Measurements from ENCODE around the gene ORMDL3.

The ORMDL3 gene, protein sequence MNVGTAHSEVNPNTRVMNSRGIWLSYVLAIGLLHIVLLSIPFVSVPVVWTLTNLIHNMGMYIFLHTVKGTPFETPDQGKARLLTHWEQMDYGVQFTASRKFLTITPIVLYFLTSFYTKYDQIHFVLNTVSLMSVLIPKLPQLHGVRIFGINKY

DNA sequence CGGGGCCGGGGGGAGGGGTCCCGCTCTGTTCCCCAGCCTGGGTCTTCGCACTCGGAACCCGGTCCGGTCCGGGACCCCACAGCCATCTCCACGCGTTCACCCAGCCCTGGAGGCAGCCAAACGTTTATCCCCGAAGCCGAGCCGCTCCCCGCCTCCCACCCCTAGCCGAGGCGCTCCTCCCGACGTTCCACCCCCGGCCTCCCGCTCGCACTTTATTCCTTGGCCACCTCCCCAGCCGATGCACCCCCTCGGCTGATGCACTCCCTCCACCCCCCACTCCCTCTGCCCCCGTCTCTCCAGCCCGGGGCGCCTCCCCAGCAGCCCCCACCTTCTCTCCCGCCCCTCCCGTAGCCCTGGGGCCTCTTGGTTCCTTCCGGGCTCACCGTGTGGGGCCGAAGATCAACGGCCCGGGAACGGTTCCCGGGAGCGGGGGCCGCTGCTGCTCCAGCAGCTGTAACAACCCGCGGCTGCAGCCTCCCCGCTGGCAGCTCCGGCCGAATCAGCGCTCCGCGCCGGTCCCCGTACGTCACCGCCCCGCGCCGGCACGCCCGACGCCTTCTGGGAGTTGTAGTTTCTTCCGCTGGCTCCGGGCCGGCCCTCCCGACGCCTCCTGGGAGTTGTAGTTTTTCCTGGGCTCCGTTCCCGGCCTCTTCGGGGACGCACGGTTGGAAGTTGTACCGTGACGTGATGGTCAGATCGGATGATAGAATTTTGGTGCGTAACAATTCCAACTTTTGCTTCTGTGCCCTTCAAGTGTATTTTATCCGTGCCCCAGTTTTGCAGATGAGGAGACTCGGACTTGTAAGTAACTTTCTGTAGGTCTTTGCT is at the start of gene ORMDL3, which contains the start of gene LRRC3C:
Gene ORMDL3, minus strand, starts transcription at position 501 of the 828 bp plus-strand sequence. CDS start 3,398 bp downstream, outside the sequence.
Gene LRRC3C, plus strand, starts transcription at position 632 of the 828 bp plus-strand sequence. CDS start 13,792 bp downstream, outside the sequence.
- TF ChIP-seq, protein P1, sequence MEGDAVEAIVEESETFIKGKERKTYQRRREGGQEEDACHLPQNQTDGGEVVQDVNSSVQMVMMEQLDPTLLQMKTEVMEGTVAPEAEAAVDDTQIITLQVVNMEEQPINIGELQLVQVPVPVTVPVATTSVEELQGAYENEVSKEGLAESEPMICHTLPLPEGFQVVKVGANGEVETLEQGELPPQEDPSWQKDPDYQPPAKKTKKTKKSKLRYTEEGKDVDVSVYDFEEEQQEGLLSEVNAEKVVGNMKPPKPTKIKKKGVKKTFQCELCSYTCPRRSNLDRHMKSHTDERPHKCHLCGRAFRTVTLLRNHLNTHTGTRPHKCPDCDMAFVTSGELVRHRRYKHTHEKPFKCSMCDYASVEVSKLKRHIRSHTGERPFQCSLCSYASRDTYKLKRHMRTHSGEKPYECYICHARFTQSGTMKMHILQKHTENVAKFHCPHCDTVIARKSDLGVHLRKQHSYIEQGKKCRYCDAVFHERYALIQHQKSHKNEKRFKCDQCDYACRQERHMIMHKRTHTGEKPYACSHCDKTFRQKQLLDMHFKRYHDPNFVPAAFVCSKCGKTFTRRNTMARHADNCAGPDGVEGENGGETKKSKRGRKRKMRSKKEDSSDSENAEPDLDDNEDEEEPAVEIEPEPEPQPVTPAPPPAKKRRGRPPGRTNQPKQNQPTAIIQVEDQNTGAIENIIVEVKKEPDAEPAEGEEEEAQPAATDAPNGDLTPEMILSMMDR (IDR thresholded peaks at IDR 0.05; ENCODE audit: low read length, missing control alignments), result no peak
- DNase-seq (ENCODE audit: low read depth), result peak; percentile 94
- peak within 1 kb of the TSS; percentile 83 for H3K4me3 ChIP-seq (replicated peaks; ENCODE audit: low read depth, low read length)

DNA sequence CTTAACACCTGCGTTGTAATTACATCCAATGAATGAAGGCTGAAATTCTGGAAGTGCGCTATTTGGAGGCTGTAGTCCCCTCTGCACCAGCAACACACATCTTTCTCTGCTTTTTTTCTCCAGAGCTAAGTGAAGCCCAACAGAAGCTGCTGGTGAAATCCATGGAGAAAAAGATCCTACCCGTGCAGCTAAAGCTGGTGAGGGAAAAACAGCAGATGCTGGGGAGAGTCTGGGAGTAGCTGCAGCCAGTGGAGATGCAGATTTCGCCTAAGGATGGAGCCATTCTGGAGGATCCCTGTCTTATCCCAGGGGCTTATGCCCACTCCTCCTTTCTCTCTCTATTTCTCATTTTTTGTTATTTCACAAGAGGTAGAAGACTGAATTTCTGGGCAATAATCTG is 48.4 kb upstream of the ORMDL3 start:
- no peak for DNase-seq (ENCODE audit: low read depth)
- no peak overlapping the region for H3K4me3 ChIP-seq (replicated peaks; ENCODE audit: low read depth, low read length)
- TF ChIP-seq, protein P1 (IDR thresholded peaks at IDR 0.05; ENCODE audit: low read length, missing control alignments), result no peak

DNA sequence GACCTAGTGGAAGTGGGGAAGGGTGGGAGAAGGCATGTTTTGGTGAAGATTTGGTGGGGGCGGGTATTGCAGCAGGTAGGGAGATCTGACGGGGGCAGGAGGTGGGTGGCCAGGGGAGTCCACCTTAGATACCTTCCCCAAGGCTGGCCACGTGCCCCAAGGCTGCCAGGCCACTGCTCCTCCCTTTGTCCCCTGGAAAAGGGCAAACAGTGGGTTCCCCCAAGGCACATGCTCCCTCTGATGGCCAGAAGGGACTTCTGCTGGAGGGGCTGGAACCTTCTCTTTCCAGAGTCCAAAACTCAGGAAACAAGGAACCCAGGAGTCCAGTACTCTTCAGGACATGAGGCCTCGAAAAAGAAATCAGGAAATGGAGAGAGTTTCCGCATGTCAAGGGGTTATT is 47.0 kb upstream of the ORMDL3 start:
- DNase-seq (ENCODE audit: low read depth), result no peak
- H3K4me3 ChIP-seq (replicated peaks; ENCODE audit: low read depth, low read length), result no peak overlapping the region
- TF ChIP-seq, protein P1 (IDR thresholded peaks at IDR 0.05; ENCODE audit: low read length, missing control alignments), result no peak

DNA sequence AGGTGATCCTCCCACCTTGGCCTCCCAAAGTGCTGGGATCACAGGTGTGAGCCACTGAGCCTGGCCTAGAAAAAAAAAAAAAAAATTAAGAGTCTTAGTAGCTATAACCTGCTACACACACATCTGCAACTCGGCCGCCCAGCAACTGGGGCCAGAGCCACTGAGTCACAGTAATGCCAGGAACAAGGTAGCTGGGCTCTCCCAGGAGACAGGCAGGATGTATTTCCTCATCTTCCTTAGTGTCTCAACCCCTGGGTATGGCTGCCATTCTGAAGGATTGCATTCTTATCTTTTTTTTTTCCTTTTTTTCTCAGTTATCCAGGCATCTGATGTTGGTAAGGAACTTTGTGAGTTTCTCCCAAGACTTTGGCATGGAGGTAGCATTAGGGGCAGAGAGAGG is 46.1 kb upstream of the ORMDL3 start:
- peak; percentile 53 for DNase-seq (ENCODE audit: low read depth)
- TF ChIP-seq, protein P1 (IDR thresholded peaks at IDR 0.05; ENCODE audit: low read length, missing control alignments), result no peak
- H3K4me3 ChIP-seq (replicated peaks; ENCODE audit: low read depth, low read length), result no peak overlapping the region

DNA sequence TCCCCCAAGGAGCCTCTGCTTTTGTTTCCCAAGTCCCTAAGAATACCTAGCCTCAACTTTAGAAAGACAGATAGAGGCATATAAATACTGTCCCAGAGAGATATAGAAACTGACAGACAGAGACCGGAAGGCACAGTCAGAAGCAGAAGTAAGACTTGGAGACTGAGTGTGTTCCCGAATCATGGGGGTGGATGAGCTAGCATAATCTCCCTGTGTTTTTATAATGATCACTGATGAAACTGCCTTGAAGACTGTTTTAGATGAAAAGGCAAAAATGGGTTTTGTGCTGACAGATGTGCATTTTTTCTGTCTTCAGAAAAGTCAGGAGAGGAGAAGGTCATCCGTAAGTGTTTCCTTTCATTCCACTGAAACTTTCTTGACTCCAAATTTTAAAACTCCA is 44.9 kb upstream of the ORMDL3 start:
- no peak for DNase-seq (ENCODE audit: low read depth)
- TF ChIP-seq, protein P1 (IDR thresholded peaks at IDR 0.05; ENCODE audit: low read length, missing control alignments), result no peak
- no peak overlapping the region for H3K4me3 ChIP-seq (replicated peaks; ENCODE audit: low read depth, low read length)

DNA sequence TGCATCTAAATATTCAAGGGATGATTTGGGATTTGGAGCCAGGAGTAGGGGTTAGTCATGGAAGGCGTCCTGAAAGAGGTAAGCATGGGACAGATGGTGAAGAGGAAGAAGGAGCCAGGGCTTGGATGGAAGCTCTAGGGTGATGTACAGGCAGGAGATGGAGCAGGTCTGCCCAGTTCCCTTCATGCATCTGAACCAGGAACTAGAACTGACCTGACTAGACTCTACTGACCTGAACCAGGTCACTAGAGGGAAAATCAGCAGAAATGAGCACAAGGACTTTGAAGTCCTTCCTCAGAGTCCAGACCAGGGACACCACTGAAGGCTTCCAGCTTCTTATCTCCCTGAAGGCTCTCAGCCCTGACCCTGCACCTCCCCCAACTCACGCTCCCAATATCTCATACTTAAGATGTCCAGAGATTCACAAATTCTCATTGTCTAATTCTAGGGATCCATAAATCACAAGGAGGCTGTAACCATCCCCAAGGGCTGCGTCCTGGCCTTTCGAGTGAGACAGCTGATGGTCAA is 43.7 kb upstream of the ORMDL3 start:
- no peak overlapping the region for H3K4me3 ChIP-seq (replicated peaks; ENCODE audit: low read depth, low read length)
- DNase-seq (ENCODE audit: low read depth), result no peak
- TF ChIP-seq, protein P1 (IDR thresholded peaks at IDR 0.05; ENCODE audit: low read length, missing control alignments), result no peak
